Measurements from ENCODE around the gene MLLT3.

The MLLT3 gene

DNA sequence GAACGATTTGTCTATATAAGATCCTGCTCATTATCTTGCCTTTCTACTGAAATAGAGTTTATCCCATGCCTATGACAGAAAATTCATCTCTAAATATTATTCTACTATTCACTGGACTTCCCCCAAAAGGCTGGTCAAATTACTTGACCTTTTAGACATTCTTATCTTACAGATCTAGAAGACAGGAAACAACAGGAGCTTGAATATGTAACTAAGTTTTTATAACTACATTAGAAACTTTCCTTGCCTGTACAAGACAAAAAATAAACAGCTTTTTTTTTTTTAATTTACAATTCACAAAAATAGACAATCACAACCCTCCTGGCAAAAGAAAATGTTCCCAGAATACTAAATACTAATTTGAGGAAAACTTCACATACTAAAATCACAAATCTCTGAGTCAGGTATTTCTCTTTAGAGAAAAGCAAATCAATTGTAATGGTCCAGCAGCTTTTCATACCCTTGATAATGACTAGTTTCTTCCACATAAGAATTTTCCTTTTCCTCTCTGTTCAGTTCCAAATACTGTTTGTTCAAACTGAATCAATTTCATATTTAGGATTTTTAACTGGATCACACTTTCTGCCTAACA, 68.6 kb downstream of the MLLT3 start:
- no peak for DNase-seq

DNA sequence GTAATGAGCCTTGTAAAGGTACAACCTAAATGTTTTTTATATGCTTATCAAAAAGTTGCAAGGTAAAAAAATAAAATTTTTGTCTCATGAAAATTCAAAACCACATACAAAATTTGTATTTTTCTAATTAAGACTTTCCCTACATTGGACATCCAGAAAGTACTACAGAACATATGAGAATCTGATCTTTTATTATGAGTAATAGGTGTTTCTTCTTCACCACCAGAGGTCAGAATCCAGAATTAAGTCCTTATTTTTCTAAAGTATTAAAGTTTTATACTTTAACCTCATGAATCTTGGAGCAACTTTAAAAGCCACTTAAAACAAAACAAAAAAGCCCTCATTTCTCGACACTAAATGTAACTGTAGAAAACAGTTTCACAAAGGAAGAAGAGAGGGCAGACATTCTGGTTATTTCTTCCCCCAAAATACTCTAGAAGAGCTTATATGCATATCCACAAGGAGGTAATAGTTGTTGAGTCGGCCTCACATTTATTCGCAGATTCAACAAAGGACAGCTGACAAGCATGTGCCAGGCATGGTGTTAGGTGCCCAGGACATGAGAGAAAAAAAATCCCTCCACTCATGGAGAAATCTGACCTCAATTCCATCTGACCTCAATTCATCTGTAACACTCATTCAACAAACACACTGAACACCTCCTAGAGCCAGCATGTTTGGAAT, 69.3 kb downstream of the MLLT3 start:
- DNase-seq = no peak

DNA sequence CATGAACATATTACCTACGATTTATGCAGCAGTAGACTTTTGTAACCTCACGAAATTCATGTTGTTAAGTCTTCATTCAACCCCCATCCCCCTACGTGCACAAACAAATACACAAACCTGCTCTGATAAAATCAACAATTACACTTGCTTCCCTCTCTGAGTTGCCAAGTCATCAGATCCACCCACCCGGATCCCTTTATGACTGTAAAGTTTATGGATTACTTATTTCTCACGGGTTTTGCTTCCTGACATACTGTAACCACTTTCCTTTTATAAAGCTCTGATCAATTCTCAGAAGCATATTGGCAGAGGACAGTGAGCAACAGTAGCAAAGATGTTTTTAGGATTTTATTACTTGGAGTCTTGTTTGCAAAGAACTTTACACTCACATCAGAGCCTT, 70.5 kb downstream of the MLLT3 start:
- peak; percentile 14 to 32 for DNase-seq

DNA sequence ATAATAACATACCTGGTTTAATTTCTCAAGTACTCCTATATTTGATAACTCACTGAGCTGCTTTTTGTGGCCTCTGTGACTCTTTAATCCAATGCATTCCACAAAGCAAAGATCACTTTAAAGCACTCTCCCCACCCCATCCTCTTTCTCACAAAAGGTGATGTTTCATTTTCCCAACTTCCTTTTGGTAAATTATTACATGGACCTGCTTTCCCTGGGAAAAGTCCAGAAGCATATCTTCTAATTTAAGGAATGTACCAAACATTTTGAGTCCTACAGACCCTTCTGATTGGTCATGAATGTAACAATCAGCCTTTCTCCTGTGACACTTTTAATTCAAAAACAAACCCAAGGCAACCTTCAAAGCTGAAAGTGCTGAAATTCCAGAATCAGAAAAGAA, 71.1 kb downstream of the MLLT3 start:
- DNase-seq = no peak

DNA sequence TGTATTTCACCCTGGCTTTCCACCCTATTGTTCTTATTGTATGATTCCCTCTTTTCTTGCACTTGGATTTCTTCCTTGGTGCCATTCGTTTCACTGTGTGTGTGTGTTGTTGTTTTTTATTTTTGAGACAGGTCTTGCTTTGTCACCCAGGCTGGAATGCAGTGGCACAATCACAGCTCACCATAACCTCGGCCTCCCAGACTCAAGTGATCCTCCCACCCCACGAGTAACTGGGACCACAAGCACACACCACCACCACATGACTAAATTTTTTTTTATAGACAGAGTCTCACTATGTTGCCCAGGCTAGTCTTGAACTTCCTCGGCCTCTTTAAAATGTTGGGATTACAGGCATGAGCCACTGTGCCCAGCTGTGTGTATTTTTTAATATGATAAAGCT, 72.0 kb downstream of the MLLT3 start:
- no peak for DNase-seq

DNA sequence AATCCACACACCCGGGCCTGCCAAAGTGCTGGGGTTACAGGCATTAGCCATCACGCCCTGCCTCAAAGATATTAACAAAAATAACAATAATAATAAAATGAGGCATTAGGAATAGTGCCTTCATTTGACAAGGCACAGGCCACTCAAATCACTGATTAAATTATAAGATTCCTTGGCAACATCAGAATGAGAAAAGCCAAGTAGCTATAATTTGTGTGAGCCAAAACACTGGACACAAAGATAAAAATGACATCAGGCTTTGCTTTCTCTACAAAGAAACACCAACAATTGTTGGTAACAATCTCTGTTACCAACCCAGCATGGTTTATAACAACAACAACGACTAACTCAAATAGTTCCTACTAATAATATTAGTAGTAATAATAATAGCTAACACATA, 73.2 kb downstream of the MLLT3 start:
- DNase-seq = no peak

DNA sequence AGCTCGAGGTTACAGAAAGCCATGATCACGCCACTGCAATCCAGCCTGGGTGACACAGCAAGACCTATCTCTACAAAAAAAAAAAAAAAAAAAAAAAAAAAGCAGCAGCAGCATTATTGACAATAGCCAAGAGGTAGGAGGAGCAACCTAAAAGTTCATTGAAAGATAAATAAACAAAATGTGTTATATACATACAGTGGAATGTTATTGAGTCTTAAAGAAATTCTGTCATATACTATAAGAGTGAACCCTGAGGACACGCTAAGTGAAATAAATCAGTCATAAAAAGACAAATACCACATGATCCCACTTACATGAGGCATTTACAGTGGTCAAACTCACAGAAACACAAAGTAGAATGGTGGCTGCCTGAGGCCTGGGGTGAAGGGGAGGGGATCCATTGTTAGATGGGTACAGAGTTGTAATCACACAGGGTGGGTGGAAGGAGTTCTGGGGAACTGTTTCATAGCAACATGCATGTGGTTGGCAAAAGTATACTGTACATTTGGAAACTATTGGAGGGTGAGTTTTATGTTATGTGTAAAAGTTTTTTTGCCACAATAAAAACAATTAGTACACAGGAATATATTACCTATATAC, 77.2 kb downstream of the MLLT3 start:
- DNase-seq = no peak

DNA sequence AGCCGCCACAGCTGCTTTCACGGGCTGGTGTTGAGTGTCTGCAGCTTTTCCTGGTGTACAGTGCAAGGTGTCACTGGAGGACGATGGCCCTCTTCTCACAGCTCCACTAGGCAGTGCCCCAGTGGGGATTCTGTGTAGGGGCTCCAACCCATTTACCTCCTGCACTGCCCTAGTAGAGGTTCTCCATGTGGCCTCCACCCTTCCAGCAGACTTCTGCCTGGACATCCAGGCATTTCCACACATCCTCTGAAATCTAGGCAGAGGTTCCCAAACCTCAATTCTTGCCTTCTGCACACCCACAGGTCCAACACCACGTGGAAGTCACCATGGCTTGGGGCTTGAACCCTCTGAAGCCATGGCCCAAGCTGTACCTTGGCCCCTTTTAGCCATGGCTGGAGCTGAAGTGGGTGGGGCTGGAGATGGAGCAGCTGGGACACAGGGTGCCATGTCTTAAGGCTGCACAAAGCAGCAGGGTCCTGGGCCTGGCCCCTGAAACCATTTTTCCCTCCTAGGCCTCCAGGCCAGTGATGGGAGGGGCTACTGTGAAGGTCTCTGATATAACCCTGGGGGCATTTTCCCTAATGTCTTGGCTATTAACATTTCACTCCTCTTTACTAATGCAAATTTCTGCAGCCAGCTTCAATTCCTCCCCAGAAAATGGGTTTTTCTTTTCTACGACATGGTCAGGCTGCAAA, 82.0 kb downstream of the MLLT3 start:
- no peak for DNase-seq

DNA sequence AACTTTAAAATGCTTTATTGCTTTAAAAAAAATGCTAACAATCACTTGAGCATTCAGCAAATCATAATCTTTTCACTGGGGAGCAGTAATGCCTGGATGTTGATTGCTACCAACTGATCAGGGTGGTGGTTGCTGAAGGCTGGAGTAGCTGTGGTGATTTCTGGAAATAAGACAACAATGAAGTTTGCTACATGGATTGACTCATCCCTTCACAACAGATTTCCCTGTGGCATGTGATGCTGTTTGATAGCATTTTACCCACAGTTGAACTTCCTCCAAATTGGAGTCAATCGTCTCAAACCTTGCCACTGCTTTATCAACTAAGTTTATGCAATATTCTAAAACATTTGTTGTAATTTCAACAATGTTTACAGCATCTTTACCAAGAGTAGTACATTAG, 83.3 kb downstream of the MLLT3 start:
- no peak for DNase-seq

DNA sequence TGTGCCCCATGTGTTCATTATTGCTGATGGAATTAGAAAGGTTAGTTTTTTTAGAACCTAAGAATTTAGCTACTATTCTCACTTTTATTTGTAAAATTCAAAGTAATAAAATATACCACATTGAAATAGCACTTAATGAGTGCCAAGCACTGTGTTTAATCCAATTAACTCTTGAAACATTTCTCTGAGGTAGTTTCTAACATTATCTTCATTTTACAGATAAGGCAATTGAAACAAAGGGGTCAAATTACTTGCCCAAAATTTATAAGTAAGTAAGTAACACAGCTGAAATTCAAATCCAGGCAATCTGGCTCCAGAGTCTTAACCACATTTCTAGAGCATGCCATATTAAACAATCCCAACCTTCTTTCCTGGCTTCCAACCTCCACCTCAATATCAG, 84.2 kb downstream of the MLLT3 start:
- DNase-seq = no peak

DNA sequence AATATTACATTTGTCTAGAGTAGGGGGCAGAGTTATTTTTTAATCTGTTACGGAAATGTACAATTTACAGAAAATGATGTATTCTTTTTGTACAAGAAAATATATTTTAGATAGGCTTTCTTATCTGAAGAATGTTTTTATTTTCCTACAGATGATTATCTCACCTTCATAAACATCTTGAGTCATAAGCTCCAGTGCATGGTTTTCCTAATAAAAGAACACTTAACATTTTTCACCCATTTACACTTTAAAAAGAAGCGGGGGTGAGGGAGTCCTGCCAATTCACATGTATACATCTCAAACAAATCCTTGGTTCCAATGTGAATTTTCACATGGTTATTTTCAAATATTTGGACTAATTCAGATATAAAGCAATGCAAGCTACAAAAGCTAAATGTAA, 85.0 kb downstream of the MLLT3 start:
- no peak for DNase-seq

DNA sequence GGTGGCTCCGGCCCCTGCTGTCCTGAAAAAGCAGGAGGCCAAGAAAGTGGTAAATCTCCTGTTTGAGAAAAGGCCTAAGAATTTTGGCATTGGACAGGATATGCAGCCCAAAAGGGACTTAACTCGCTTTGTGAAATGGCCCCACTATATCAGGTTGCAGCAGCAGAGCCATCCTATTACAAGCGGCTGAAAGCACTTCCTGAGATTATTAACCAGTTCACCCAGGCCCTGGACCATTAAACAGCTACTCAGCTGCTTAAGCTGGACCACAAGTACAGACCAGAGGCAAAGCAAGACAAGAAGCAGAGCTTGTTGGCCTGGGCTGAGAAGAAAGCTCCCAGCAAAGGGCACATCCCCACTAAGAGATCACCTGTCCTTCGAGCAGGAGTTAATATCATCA, 89.7 kb downstream of the MLLT3 start:
- no peak for DNase-seq

DNA sequence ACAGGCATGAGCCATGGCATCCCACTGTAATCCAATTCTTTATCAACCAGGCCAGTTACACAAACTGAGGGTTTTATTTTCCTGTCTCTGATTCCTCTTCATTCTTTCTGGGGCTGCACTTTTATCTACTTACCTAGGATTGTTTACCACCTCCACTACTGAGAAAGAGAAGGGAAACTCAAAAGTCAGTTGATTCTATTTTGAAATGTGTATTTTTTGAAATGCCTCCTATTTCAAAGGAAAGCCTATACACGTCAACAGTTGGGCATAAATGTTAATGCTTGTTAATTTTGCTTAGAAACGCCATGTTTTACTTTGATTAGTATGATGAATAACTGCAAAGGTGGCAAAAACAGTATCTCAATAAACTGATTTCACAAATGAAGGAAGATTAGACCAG, 92.5 kb downstream of the MLLT3 start:
- DNase-seq = no peak

DNA sequence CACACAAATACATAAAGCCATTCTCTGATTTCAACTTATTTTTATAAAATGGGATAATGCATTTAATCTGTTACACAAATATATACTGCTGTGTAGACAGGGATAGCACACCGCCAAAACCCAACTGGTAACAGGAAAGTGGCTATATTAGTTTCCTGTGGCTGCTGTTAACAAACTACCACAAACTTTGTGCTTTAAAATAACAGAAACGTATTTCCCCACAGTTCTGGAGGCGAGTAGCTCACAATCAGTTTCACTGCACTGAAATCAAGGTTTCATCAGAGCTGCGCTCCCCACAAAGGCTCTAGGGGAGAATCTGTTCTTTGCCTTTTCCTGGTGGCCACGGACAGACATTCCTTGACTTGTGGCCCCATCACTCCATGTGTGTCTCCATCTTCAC, 94.0 kb downstream of the MLLT3 start:
- no peak for DNase-seq

DNA sequence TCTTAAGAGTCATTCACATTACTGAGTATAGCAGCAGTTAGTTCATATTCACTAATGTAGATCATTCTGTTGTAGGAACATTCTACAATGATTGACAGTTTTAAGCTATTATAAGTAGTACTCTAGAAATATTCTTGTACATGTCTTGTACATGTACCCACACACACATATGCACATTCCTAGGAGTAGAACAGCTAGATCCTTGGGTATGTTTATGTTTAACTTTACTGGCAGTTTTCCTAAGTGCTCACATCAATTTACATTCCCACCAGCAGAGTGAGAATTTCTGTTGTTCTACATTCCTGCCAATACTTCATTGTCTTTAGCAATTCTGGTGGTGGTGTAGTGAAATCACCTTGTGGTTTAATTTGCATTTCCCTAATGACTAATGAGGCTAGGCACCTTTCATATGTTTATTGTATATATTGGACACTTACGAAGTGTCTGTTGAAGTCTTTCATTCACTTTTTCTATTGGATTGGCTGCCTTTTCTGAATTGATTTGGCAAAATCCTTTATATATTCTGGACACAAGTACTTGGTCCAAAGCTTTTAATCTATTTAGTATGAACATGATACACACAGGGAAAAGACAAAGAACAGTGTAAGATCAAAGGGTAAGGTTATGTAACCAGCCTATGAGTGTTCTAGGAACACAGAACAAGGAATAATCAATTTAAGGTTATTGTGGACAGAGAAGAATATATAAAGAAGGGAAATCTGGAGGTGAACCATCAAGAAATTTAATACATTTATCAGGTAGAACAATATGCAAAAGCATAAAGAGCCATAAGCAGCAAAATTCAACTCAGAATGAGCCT, 95.6 kb downstream of the MLLT3 start:
- DNase-seq = no peak

DNA sequence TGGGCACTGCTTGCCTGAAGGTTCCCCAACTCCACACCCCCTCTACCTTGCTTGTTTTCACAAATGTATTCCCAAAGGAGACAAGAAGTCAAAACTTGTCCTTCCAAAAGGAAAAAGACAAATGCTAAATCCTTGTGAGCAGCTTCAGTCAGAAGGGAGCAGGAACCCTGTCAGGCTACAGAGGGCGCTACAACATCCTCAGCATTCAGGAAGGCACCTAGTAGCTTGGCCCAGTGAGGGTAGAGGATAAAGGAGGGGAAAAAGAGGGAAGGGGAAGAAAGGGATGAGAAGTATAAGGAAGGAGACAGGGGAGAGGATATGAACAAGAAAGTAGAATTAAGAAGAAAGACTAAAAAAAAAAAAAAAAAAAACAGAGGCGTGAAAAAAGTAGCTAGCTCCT, 97.5 kb downstream of the MLLT3 start:
- no peak for DNase-seq

DNA sequence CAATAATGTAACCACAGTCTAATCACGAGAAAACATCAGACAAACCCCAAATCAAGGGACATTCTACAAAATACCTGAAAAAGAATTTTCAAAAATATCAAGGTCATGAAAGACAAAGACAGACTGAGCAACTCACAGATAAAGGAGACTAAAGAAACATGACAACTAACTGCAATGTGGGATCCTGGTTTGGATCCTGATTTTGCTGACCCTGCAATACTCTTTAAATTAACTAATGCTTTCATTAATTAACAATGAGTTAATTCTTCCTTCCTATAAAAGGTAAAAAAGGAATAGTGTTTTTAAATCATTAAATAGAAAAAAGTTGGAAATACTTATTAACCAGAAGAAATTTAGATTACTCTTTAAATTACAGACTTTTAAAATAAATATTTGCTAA, 103.6 kb downstream of the MLLT3 start:
- no peak for DNase-seq

DNA sequence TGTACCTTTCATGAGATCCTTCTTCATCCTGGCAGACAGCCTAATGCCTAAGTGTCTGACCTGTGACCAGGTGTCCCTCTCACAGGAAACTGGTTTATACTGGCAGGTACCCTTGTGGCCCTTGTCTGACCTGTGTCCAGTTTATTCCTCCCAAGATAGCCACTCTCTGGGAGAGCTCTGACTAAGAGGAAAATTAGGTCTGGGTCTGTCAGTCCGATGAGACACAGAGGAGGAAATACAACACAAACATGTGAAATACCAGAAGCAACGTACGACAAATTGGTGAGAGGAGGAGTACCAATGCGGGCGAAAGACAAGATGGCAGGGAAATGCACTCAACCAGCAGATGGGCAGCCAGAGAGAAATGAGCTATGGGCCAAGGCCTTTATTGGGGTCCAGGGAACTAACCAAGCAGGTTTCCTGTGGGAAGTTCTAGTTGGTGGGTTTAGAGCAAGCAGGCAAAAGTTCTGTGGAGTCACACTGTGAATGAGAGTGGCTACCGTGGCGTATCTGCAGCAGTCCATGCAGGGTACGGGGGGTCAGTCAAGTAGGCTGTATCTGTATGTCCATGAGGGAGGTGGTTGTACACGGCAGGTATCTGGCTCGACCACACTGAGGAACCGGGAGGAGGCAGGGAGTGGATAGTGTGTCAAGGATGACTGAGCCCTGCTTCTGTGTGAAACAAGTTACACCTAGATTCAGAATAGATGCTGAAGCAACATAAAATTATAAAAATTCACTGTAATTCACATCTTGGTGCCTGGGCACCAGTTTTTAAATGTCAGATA, 109.0 kb downstream of the MLLT3 start:
- DNase-seq = no peak

DNA sequence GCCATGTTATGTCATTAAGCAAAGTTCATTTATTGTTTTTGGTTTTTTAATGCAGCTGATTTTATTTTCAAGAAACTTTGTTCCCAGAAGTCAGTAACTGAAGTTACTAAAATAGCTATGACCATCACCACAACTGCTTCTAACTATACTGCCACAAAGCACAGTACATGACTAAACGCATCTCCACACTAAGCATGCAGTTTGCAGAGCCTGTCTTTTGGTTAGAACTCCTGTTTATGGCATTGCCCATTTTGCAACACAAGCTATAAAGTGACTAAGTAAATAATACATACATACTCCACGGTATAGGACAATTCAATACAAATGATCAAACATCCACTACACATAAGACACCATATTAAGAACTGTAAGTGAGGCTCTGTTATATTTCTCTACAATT, 109.7 kb downstream of the MLLT3 start:
- DNase-seq = no peak

DNA sequence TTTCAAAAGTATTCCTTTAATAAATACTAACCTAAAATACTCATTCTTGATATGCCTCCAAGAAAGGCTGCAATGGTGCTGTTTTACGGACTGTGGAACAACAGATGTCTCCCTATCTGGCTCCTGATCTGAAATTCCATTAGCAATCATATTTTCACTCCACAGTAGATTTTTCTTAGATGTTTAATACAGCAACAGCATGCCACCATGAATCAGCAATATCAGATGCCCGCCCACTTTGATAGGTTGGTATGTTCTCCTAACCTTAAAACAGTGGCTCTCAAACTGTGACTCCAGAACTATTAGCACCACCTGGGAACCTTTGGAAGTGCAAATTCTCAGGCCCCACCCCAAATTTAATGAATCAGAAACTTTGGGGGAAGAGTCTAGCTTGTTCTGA, 110.2 kb downstream of the MLLT3 start:
- no peak for DNase-seq

DNA sequence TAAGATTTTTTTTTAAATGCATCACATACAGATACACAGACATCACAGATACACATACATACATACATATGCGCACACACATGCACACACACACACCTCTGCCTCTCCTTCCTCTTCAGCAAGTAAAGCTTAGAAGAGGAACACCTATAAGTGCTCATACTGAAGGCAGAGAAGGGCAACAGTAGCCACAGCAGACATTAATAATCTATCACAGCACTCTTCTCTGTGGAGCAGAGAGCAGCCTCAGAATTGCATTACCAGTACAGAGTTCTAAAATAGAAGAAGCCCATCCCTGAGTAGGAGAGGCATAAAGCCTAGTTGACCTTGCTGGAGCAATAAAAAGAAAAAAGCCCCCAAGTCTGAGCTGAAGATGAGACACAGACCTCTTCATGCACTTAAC, 110.6 kb downstream of the MLLT3 start:
- no peak for DNase-seq

DNA sequence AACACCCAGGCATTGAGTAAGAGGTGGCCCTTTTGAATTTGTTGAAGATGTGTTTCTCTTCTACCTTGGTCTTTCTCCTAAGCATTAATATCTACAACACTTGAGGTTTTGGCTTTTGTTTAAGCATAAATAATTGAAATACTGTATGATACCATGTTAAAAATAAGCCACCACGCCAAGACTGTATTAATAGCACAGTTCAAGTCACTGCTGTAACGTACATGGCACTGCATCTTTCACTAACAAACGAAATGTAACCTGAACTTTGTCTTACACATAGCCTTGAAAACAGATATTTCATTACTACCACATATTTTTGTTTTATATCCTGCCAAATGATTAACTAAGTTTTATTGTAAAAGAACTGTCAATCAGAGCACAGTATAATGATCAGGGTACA, 112.8 kb downstream of the MLLT3 start:
- DNase-seq = no peak

DNA sequence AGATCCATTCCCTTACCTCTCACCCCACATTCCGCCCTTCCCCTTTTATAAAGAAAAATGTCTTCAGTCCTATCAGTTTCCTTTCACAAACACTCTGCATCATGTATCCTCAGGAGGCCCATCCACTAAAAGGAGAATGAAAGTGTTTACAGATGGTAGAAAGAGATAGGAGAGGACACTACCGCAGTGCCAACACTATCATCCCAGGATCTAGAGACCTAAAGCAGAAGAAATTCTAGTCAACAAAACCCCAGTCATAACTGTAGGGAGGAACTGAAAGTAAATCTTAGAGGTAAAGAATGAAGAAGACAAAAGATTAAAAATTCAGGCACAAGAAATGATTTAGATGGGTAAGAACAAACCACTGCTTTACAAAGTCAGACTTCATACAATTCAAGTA, 114.1 kb downstream of the MLLT3 start:
- no peak for DNase-seq
